Endothelial cell of umbilical vein (primary cell): ENCODE data around the gene SPRING1. TPM values are rescaled to one million over a fixed set of nuclear protein-coding genes. Genes with fewer than 3 reads are reported as not detected.
A peak's percentile ranks its signal among the peaks of the same experiment; 100 is the strongest.

Experiments used
- BruUV-seq: library from RNA; stranded (reverse); fragments of 400-500 nt; replicated peaks from 2 replicates; lab custom pipeline; 2021; lab: Mats Ljungman, UMichigan
- CTCF ChIA-PET: fragments of 300-600, 350-600 bp; sonication (Branson Sonifier 250); formaldehyde crosslinking; loops from one replicate; lab custom pipeline; 2021; ENCODE audit warnings: antibody characterized with exemption, inconsistent platforms; lab: Charles Lee
- POLR2A ChIA-PET: fragments of 300-600, 350-600 bp; sonication (Branson Sonifier 250); formaldehyde crosslinking; loops from one replicate; lab custom pipeline; 2021; ENCODE audit warnings: antibody characterized with exemption, inconsistent platforms; lab: Charles Lee
- DNase-seq: peaks from one replicate; pipeline ENCODE4 v3.0.0-alpha.2; 2011; ENCODE audit warnings: low read depth, low spot score
- FAIRE-seq: peaks from 2 replicates; lab custom pipeline; 2011; peaks lifted over from hg19 to GRCh38; lab: Jason Lieb, UNC
- H2AFZ ChIP-seq: 2 replicates; pipeline ENCODE4 v1.6.0; 2012; ENCODE audit warnings: low read depth, low read length, control low read depth, inconsistent platforms
- H3K27ac ChIP-seq: 2 replicates; pipeline ENCODE4 v1.5.1; 2011; ENCODE audit warnings: low read depth, mild to moderate bottlenecking, control low read depth, low read length, moderate library complexity; ENCODE audit not compliant: insufficient read depth
- H3K27me3 ChIP-seq, 2 experiments: 2 replicates each; pipeline versions ENCODE4 v1.6.0 to v1.6.1; 2011; ENCODE audit warnings: low read length in 2 of 2, mixed read lengths in 1 of 2; ENCODE audit not compliant: control insufficient read depth in 2 of 2, insufficient read depth in 2 of 2
- H3K36me3 ChIP-seq, 2 experiments: 2 replicates in 1 of 2; 3 replicates in 1 of 2; pipeline ENCODE4 v1.5.1; 2011; ENCODE audit warnings: low read length in 2 of 2, mild to moderate bottlenecking in 1 of 2, moderate library complexity in 1 of 2; ENCODE audit not compliant: control insufficient read depth in 2 of 2, insufficient read depth in 2 of 2; ENCODE audit errors: extremely low read depth in 1 of 2
- H3K4me1 ChIP-seq: 3 replicates; pipeline ENCODE4 v1.5.1; 2011; ENCODE audit warnings: mild to moderate bottlenecking, low read length; ENCODE audit not compliant: control insufficient read depth, insufficient read depth; ENCODE audit errors: extremely low read depth
- H3K4me2 ChIP-seq: 2 replicates; pipeline ENCODE4 v1.6.1; 2011; ENCODE audit warnings: low read length, control low read depth, mixed read lengths; ENCODE audit not compliant: insufficient read depth
- H3K4me3 ChIP-seq, 3 experiments: fragments of 200-600 bp in 1 of 3; sonication (generic), shearing (Covaris generic) in 1 of 3; replicated peaks in 1 of 3; 2 replicates each; pipeline ENCODE4 v1.5.1; 2011 to 2016; ENCODE audit warnings: control low read depth in 3 of 3, low read length in 3 of 3, mild to moderate bottlenecking in 2 of 3, inconsistent platforms in 1 of 3, low read depth in 1 of 3, moderate library complexity in 1 of 3; ENCODE audit not compliant: insufficient read depth in 1 of 3
- H3K79me2 ChIP-seq: 2 replicates; pipeline ENCODE4 v1.6.0; 2012; ENCODE audit warnings: low read length, inconsistent platforms; ENCODE audit not compliant: control insufficient read depth, insufficient read depth
- H3K9ac ChIP-seq: replicated peaks from 2 replicates; pipeline ENCODE3; 2011; ENCODE audit warnings: low read length, control low read depth; ENCODE audit not compliant: insufficient read depth; ENCODE audit errors: extremely low read depth
- H3K9me1 ChIP-seq: replicated peaks from 3 replicates; pipeline ENCODE4 v1.6.0; 2011; ENCODE audit warnings: mild to moderate bottlenecking, low read length; ENCODE audit not compliant: control insufficient read depth, insufficient read depth; ENCODE audit errors: extremely low read depth
- H3K9me3 ChIP-seq: replicated peaks from 2 replicates; pipeline ENCODE4 v1.5.1; 2012; ENCODE audit warnings: low read length, inconsistent platforms; ENCODE audit not compliant: control insufficient read depth, insufficient read depth
- H4K20me1 ChIP-seq: replicated peaks from 2 replicates; pipeline ENCODE3; 2011; ENCODE audit warnings: mild to moderate bottlenecking, low read length; ENCODE audit not compliant: control insufficient read depth, insufficient read depth; ENCODE audit errors: extremely low read depth
- FOS ChIP-seq: IDR thresholded peaks from 2 replicates; pipeline ENCODE4 v1.6.1; 2011; ENCODE audit warnings: mild to moderate bottlenecking, low read length, moderate library complexity, borderline replicate concordance; ENCODE audit not compliant: insufficient read depth
- JUN ChIP-seq: IDR thresholded peaks from 2 replicates; pipeline ENCODE4 v1.6.1; 2011; ENCODE audit warnings: borderline replicate concordance, low read depth; ENCODE audit not compliant: insufficient read length, insufficient read depth
- POLR2A ChIP-seq: IDR thresholded peaks from 2 replicates; pipeline ENCODE4 v1.6.1; 2012; ENCODE audit warnings: low read depth, mild to moderate bottlenecking, control low read depth, low read length
- POLR2AphosphoS5 ChIP-seq: IDR thresholded peaks from 2 replicates; pipeline ENCODE4 v1.6.1; 2012; ENCODE audit warnings: low read depth, mild to moderate bottlenecking, control low read depth, low read length, moderate library complexity; ENCODE audit not compliant: insufficient read depth
- dilution Hi-C: fragments of 300-500 bp; cut with MboI; formaldehyde crosslinking; loops from one replicate; pipeline ENCODE4 v1.15.0; 2019; ENCODE audit warnings: low sequenced_read_pairs; ENCODE audit not compliant: extremely low pct_ligation_motif_present
- intact Hi-C: fragments of 100-400 bp; cut with micrococcal nuclease; formaldehyde crosslinking; loops from one replicate; pipeline ENCODE4 v1.10.0; 2022
- polyA plus RNA-seq, 4 experiments: library from polyadenylated mRNA; depleted of rRNA in 3 of 4; stranded (reverse) in 3 of 4; unstranded in 1 of 4; fragments of >200 nt; gene quantifications; 2 replicates each; pipeline versions ENCODE4 v1.2.1 to v1.2.3, GENCODE V29; 2011 to 2012; ENCODE audit warnings: missing spikeins in 1 of 4
- total RNA-seq: library from RNA; stranded (reverse); gene quantifications from 2 replicates; pipeline ENCODE4 v1.2.3, GENCODE V29; 2021

Gene SPRING1
- total and polyA plus RNA-seq, 2 donors (not counting 3 experiments of a cell fraction or from before 2014, with no cell fraction given) = 17.5 to 40.4 TPM

GRCh38 chr12:116718655-116719454 is 19.0 kb downstream of the SPRING1 start:
- peaks cover 19% of the 10 kb centered on the region for H3K4me1 ChIP-seq
- peak overlapping the region; percentile 78 for H3K4me2 ChIP-seq
- no peaks in the 10 kb centered on the region for H3K27me3 ChIP-seq
- H3K27ac ChIP-seq = peak overlapping the region; percentile 66
- H2AFZ ChIP-seq = peak overlapping the region; percentile 34
- ChIA-PET CTCF (interaction anchor here (1.0 to 2.7 kb wide), 9 partner anchors 9 to 420 kb away, joined by 3 to 17 read pairs (median 4); partner anchors contain the start of genes HRK, RNFT2 and SPRING1), POLR2A (interaction anchor here (0.6 kb wide), 1 partner anchor 295 kb away, joined by 3 read pairs; no protein-coding TSS in a partner anchor)
- no peaks in the 10 kb centered on the region for H4K20me1 ChIP-seq
- dilution Hi-C loops (no loop called here), intact Hi-C loops (loop anchor here (2.0 kb wide), 1 partner anchor 18 kb away; no protein-coding TSS in a partner anchor)
- no peaks in the 10 kb centered on the region for H3K79me2 ChIP-seq
- BruUV-seq = no TSS peak
- peak overlapping the region; percentile 8 for H3K9ac ChIP-seq
- peak; percentile 81 for TF ChIP-seq FOS
- peak; percentile 64 for TF ChIP-seq JUN
- TF ChIP-seq POLR2AphosphoS5 = no peak
- TF ChIP-seq POLR2A = no peak
- H3K4me3 ChIP-seq = peak overlapping the region in 1 of 3 experiments; percentile 13
- H3K9me3 ChIP-seq = no peaks in the 10 kb centered on the region
- peak; percentile 90 for FAIRE-seq
- DNase-seq = peak; percentile 75
- peaks cover 4 to 17% of the 10 kb centered on the region in 2 experiments for H3K36me3 ChIP-seq
- H3K9me1 ChIP-seq = no peaks in the 10 kb centered on the region
